Vagina (tissue), 2 donors: ENCODE data around the gene C20orf173. TPM values are rescaled to one million over a fixed set of nuclear protein-coding genes. Genes with fewer than 3 reads are reported as not detected.

Experiments used
- DNase-seq, 2 donors: peaks; one replicate each; pipeline ENCODE4 v3.0.0-alpha.2; 2017; ENCODE audit errors: extremely low spot score in 2 of 2
- H3K27ac ChIP-seq: fragments of 200-600 bp; sonication (generic); one replicate; pipeline ENCODE4 v1.5.1; 2019
- H3K27me3 ChIP-seq: fragments of 200-600 bp; sonication (generic); one replicate; pipeline ENCODE4 v1.5.1; 2019
- H3K36me3 ChIP-seq, 2 donors: fragments of 200-600 bp; sonication (generic); one replicate each; pipeline ENCODE4 v1.5.1; 2017 to 2019
- H3K4me1 ChIP-seq: fragments of 200-600 bp; sonication (generic); one replicate; pipeline ENCODE4 v1.5.1; 2019
- H3K4me3 ChIP-seq, 2 donors: fragments of 200-600 bp; sonication (generic); 1 replicate in 1 of 2; 2 replicates in 1 of 2; pipeline ENCODE4 v1.5.1; 2016 to 2019
- H3K9me3 ChIP-seq: fragments of 200-600 bp; sonication (generic); one replicate; pipeline ENCODE4 v1.5.1; 2019
- CTCF ChIP-seq, 3 experiments: fragments of 450-650 bp in 2 of 3; fragments of 200-600 bp in 1 of 3; sonication (generic) in 1 of 3; IDR thresholded peaks; one replicate each; pipeline ENCODE4 v1.5.1; 2017 to 2019; ENCODE audit warnings: antibody characterized with exemption in 3 of 3, mild to moderate bottlenecking in 2 of 3, moderate library complexity in 2 of 3
- POLR2A ChIP-seq, 2 donors: fragments of 450-650 bp; IDR thresholded peaks; one replicate each; pipeline ENCODE4 v1.6.1; 2017; ENCODE audit warnings: antibody characterized with exemption in 2 of 2, mild to moderate bottlenecking in 2 of 2, moderate library complexity in 2 of 2
- POLR2AphosphoS5 ChIP-seq, 2 donors: sonication (generic); formaldehyde crosslinking; IDR thresholded peaks; one replicate each; pipeline ENCODE4 v1.9.0; 2017; ENCODE audit warnings: antibody characterized with exemption in 2 of 2, mild to moderate bottlenecking in 2 of 2, low read depth in 1 of 2; ENCODE audit not compliant: insufficient read depth in 1 of 2
- intact Hi-C: fragments of 100-400 bp; cut with DNase I; formaldehyde crosslinking; loops from one replicate; pipeline ENCODE4 v1.15.1; 2023
- total RNA-seq: library from RNA; depleted of rRNA; stranded (reverse); fragments of >200 nt; gene quantifications from one replicate; pipeline ENCODE4 v1.2.3, GENCODE V29; 2016

C20orf173 gene
- total RNA-seq, 1 donor from 2014 or later = not detected

GRCh38 chr20:35539756-35540212 is 10.3 kb upstream of the C20orf173 start:
- no peak overlapping the region for H3K27ac ChIP-seq
- no peak overlapping the region for H3K4me3 ChIP-seq
- intact Hi-C loops = no loop called here
- peaks cover 0 to 11% of the 10 kb centered on the region in 2 donors for H3K36me3 ChIP-seq
- peaks cover 8% of the 10 kb centered on the region for H3K4me1 ChIP-seq
- no peaks in the 10 kb centered on the region for H3K27me3 ChIP-seq
- DNase-seq = no peak
- H3K9me3 ChIP-seq = no peaks in the 10 kb centered on the region
- TF ChIP-seq POLR2A (IDR thresholded peaks at IDR 0.05) (no peak), CTCF (IDR thresholded peaks at IDR 0.05) (no peak), POLR2AphosphoS5 (IDR thresholded peaks at IDR 0.05; ENCODE audit: insufficient read depth in 1 of 2, low read depth in 1 of 2) (no peak)

GRCh38 chr20:35527122-35527769 is 2.2 kb downstream of the C20orf173 start:
- Histone ChIP-seq H3K27ac (no peak overlapping the region), H3K27me3 (no peaks in the 10 kb centered on the region), H3K4me1 (no peaks in the 10 kb centered on the region), H3K4me3 (no peak overlapping the region), H3K9me3 (no peaks in the 10 kb centered on the region), H3K36me3 (no peaks in the 10 kb centered on the region)
- DNase-seq = no peak
- TF ChIP-seq POLR2AphosphoS5 (IDR thresholded peaks at IDR 0.05; ENCODE audit: insufficient read depth in 1 of 2, low read depth in 1 of 2) = no peak
- no peak for TF ChIP-seq CTCF (IDR thresholded peaks at IDR 0.05)
- no peak for TF ChIP-seq POLR2A (IDR thresholded peaks at IDR 0.05)
- intact Hi-C loops = no loop called here

GRCh38 chr20:35525639-35526038 is 3.8 kb downstream of the C20orf173 start:
- H3K4me3 ChIP-seq = no peak overlapping the region
- DNase-seq = no peak
- H3K27ac ChIP-seq = no peak overlapping the region
- no peaks in the 10 kb centered on the region for H3K27me3 ChIP-seq
- H3K36me3 ChIP-seq = no peaks in the 10 kb centered on the region
- intact Hi-C loops = no loop called here
- no peaks in the 10 kb centered on the region for H3K9me3 ChIP-seq
- H3K4me1 ChIP-seq = no peaks in the 10 kb centered on the region
- TF ChIP-seq CTCF (IDR thresholded peaks at IDR 0.05) (no peak), POLR2A (IDR thresholded peaks at IDR 0.05) (no peak), POLR2AphosphoS5 (IDR thresholded peaks at IDR 0.05; ENCODE audit: insufficient read depth in 1 of 2, low read depth in 1 of 2) (no peak)

- Histone ChIP-seq H3K36me3 (no peaks in the 10 kb centered on the region), H3K4me1 (no peaks in the 10 kb centered on the region)
- intact Hi-C loops = no loop called here
These were observed 6.1 kb downstream of the C20orf173 start for GRCh38 chr20:35523298-35523888.

More at GRCh38 chr20:35523298-35523888, 6.1 kb downstream of the C20orf173 start:
- Histone ChIP-seq H3K4me3 (no peak overlapping the region), H3K9me3 (no peaks in the 10 kb centered on the region), H3K27me3 (no peaks in the 10 kb centered on the region), H3K27ac (no peak overlapping the region)
- TF ChIP-seq POLR2AphosphoS5 (IDR thresholded peaks at IDR 0.05; ENCODE audit: insufficient read depth in 1 of 2, low read depth in 1 of 2) (no peak), CTCF (IDR thresholded peaks at IDR 0.05) (no peak), POLR2A (IDR thresholded peaks at IDR 0.05) (no peak)
- no peak for DNase-seq
